WTC11 (cell line): ENCODE results near the gene L1CAM. TPM values are rescaled to one million over a fixed set of nuclear protein-coding genes. Genes with fewer than 3 reads are reported as not detected.

Experiments used
- ATAC-seq: fragments of 200-7000 bp; cut with Tn5 transposase; 2 replicates; pipeline ENCODE4 v1.10.0; 2021; ENCODE audit warnings: mild to moderate bottlenecking, moderate library complexity
- CTCF ChIA-PET: fragments of 300-600 bp; sonication (Branson Sonifier 250); formaldehyde crosslinking; loops from one replicate; lab custom pipeline; 2021; ENCODE audit warnings: antibody characterized with exemption; lab: Charles Lee
- POLR2A ChIA-PET: fragments of 350-600 bp; sonication (Branson Sonifier 250); formaldehyde crosslinking; loops from one replicate; lab custom pipeline; 2021; ENCODE audit warnings: antibody characterized with exemption; lab: Charles Lee
- DNase-seq: peaks from one replicate; pipeline ENCODE4 v3.0.0; 2021; ENCODE audit warnings: low spot score
- H3K27ac Mint-ChIP-seq: 2 replicates; pipeline ENCODE4 v1.8.0; 2021; ENCODE audit warnings: mixed read lengths
- H3K27me3 Mint-ChIP-seq: 2 replicates; pipeline ENCODE4 v1.8.0; 2021; ENCODE audit warnings: low read depth, mild to moderate bottlenecking, moderate library complexity, mixed read lengths
- H3K36me3 Mint-ChIP-seq: 2 replicates; pipeline ENCODE4 v1.8.0; 2021; ENCODE audit warnings: mixed read lengths
- H3K4me1 Mint-ChIP-seq: 2 replicates; pipeline ENCODE4 v1.8.0; 2022; ENCODE audit warnings: mixed read lengths
- H3K4me3 Mint-ChIP-seq: 2 replicates; pipeline ENCODE4 v1.8.0; 2021; ENCODE audit warnings: mild to moderate bottlenecking, moderate library complexity, mixed read lengths
- H3K9me3 Mint-ChIP-seq: 2 replicates; pipeline ENCODE4 v1.8.0; 2021; ENCODE audit warnings: mixed read lengths
- AR ChIP-seq: fragments of 250-450 bp; sonication (Bioruptor Pico); IDR thresholded peaks from 2 replicates; pipeline ENCODE4 v1.9.0; 2021; ENCODE audit warnings: mild to moderate bottlenecking
- ATF1 ChIP-seq: sonication (generic); formaldehyde crosslinking; IDR thresholded peaks from 2 replicates; pipeline ENCODE4 v1.8.1; 2023; ENCODE audit warnings: mild to moderate bottlenecking, moderate library complexity, missing genetic modification reagents
- ATF2 ChIP-seq: sonication (generic); formaldehyde crosslinking; IDR thresholded peaks from 2 replicates; pipeline ENCODE4 v1.8.1; 2022; ENCODE audit warnings: low read depth, missing genetic modification reagents, borderline replicate concordance
- CREM ChIP-seq: sonication (generic); formaldehyde crosslinking; IDR thresholded peaks from 2 replicates; pipeline ENCODE4 v1.8.1; 2022; ENCODE audit warnings: mild to moderate bottlenecking, missing genetic modification reagents, moderate library complexity
- ETV6 ChIP-seq: sonication (generic); formaldehyde crosslinking; IDR thresholded peaks from 2 replicates; pipeline ENCODE4 v1.8.1; 2022; ENCODE audit warnings: mild to moderate bottlenecking, missing genetic modification reagents
- GTF2I ChIP-seq: fragments of 250-450 bp; sonication (Bioruptor Pico); conservative IDR thresholded peaks from 2 replicates; pipeline ENCODE4 v1.4.0; 2021; ENCODE audit warnings: mild to moderate bottlenecking
- IRF2 ChIP-seq: sonication (generic); formaldehyde crosslinking; IDR thresholded peaks from 2 replicates; pipeline ENCODE4 v1.8.0; 2022; ENCODE audit warnings: low read depth, missing genetic modification reagents, borderline replicate concordance
- JUN ChIP-seq: sonication (generic); formaldehyde crosslinking; IDR thresholded peaks from 2 replicates; pipeline ENCODE4 v1.8.0; 2023; ENCODE audit warnings: mild to moderate bottlenecking, missing genetic modification reagents
- MXD4 ChIP-seq: fragments of 250-450 bp; sonication (Bioruptor Pico); IDR thresholded peaks from 2 replicates; pipeline ENCODE4 v1.8.0; 2021; ENCODE audit warnings: mild to moderate bottlenecking, moderate library complexity, borderline replicate concordance
- NFE2L1 ChIP-seq: sonication (generic); formaldehyde crosslinking; IDR thresholded peaks from 2 replicates; pipeline ENCODE4 v1.8.1; 2023; ENCODE audit warnings: missing genetic modification reagents
- NFYB ChIP-seq: sonication (generic); formaldehyde crosslinking; conservative IDR thresholded peaks from 2 replicates; pipeline ENCODE4 v1.8.0; 2022; ENCODE audit warnings: low read depth, missing genetic modification reagents
- NR1H2 ChIP-seq: sonication (generic); formaldehyde crosslinking; IDR thresholded peaks from 2 replicates; pipeline ENCODE4 v1.9.0; 2021; ENCODE audit warnings: mild to moderate bottlenecking, moderate library complexity, missing genetic modification reagents
- RORB ChIP-seq: fragments of 250-450 bp; sonication (Bioruptor Pico); IDR thresholded peaks from 2 replicates; pipeline ENCODE4 v1.9.0; 2021; ENCODE audit warnings: mild to moderate bottlenecking
- TEAD1 ChIP-seq: sonication (generic); formaldehyde crosslinking; IDR thresholded peaks from 2 replicates; pipeline ENCODE4 v1.8.0; 2022; ENCODE audit warnings: mild to moderate bottlenecking, missing genetic modification reagents
- TP53 ChIP-seq: sonication (generic); formaldehyde crosslinking; IDR thresholded peaks from 2 replicates; pipeline ENCODE4 v1.8.1; 2023; ENCODE audit warnings: mild to moderate bottlenecking, missing genetic modification reagents
- ZBTB43 ChIP-seq: sonication (generic); formaldehyde crosslinking; IDR thresholded peaks from 2 replicates; pipeline ENCODE4 v1.8.1; 2023; ENCODE audit warnings: mild to moderate bottlenecking, missing genetic modification reagents
- ZNF232 ChIP-seq: sonication (generic); formaldehyde crosslinking; IDR thresholded peaks from 2 replicates; pipeline ENCODE4 v1.8.0; 2022; ENCODE audit warnings: mild to moderate bottlenecking, missing genetic modification reagents
- ZNF263 ChIP-seq: sonication (generic); formaldehyde crosslinking; IDR thresholded peaks from 2 replicates; pipeline ENCODE4 v1.8.1; 2022; ENCODE audit warnings: low read depth, mild to moderate bottlenecking, moderate library complexity, missing genetic modification reagents
- total RNA-seq: library from RNA; stranded (reverse); gene quantifications from 3 replicates; pipeline ENCODE4 v1.2.3, GENCODE V29; 2021
- TF ChIP-seq, protein P1 (sequence below): sonication (generic); formaldehyde crosslinking; IDR thresholded peaks from 2 replicates; pipeline ENCODE4 v1.8.1; 2023; ENCODE audit warnings: mild to moderate bottlenecking, missing genetic modification reagents, moderate library complexity
- TF ChIP-seq, protein P2 (sequence below): sonication (generic); formaldehyde crosslinking; IDR thresholded peaks from 2 replicates; pipeline ENCODE4 v1.8.1; 2023; ENCODE audit warnings: mild to moderate bottlenecking, missing genetic modification reagents, moderate library complexity
- TF ChIP-seq, protein P3 (sequence below): fragments of 250-450 bp; sonication (Bioruptor Pico); IDR thresholded peaks from 2 replicates; pipeline ENCODE4 v1.8.0; 2021; ENCODE audit warnings: mild to moderate bottlenecking
- TF ChIP-seq, protein P4 (sequence below): sonication (generic); formaldehyde crosslinking; conservative IDR thresholded peaks from 2 replicates; pipeline ENCODE4 v1.8.1; 2022; ENCODE audit warnings: mild to moderate bottlenecking, missing genetic modification reagents
- TF ChIP-seq, protein P5 (sequence below): sonication (generic); formaldehyde crosslinking; IDR thresholded peaks from 2 replicates; pipeline ENCODE4 v1.8.0; 2022; ENCODE audit warnings: mild to moderate bottlenecking, missing genetic modification reagents
- TF ChIP-seq, protein P6 (sequence below): sonication (generic); formaldehyde crosslinking; IDR thresholded peaks from 2 replicates; pipeline ENCODE4 v1.8.0; 2022; ENCODE audit warnings: mild to moderate bottlenecking, missing genetic modification reagents
- TF ChIP-seq, protein P7 (sequence below): fragments of 200-600 bp; IDR thresholded peaks from 2 replicates; pipeline ENCODE4 v1.8.0; 2022; ENCODE audit warnings: antibody characterized with exemption

Gene L1CAM
- total RNA-seq, 1 experiment from 2014 or later: 40.2 TPM

DNA sequence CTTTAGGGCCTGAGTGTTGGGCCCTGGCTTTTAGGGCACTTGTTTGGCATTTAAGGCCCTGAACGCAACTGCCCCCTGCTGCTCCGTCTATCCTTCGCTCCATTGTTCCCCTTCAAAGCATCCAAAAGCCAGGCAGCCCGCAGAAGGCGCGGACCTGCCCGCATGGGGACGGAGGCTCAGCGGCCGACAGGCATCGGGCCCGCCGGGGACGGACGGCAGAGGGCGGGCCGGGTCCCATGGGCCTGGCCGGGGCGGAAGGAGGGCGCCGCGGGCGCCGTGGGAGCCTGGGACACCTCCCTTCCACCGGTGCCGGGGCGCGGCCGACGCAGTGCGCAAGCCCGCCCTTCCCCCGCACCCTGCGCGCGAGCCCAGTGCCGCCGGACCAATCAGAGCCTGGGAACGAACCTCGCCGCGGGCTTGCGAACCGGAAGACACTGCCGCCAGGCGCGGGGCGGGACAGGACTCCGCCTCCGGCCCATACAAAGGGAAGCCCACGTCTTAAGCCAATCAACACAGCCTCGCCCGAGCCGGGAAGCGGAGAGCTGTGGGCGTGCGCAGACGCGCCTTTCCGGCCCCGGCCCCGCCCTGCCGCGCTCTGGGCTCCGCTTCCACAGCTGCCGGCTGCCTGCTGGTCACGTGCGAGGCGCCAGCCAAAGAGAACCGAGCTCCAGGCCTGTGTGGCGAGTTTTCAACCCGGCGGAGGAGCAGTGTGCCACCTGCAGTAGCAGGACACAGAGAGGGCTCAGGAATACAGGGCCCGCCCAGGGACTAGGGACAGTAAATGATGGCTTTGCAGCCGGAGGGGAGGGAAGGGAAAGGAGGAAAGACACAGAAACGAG lies 42.2 kb upstream of the L1CAM start:
- CTCF ChIA-PET: interaction anchor here (0.6 to 6.9 kb wide), 11 partner anchors 12 to 309 kb away, joined by 3 to 116 read pairs (median 5); partner anchors contain the start of gene RENBP
- DNase-seq: peak; percentile 91
- Mint-ChIP-seq H3K27ac (peak overlapping the region; percentile 98), H3K36me3 (peaks cover 6% of the 10 kb centered on the region), H3K9me3 (no peaks in the 10 kb centered on the region), H3K4me1 (peaks cover 25% of the 10 kb centered on the region), H3K27me3 (no peaks in the 10 kb centered on the region), H3K4me3 (peak overlapping the region; percentile 79)
- ATAC-seq: peak; percentile 89
- POLR2A ChIA-PET: interaction anchor here (0.6 to 2.0 kb wide), 12 partner anchors 13 to 443 kb away, joined by 3 to 8 read pairs (median 4); partner anchors contain the start of genes HCFC1, L1CAM and RENBP
- TF ChIP-seq IRF2 (CRISPR knock-in tag): no peak
- no peak for TF ChIP-seq NFE2L1
- TF ChIP-seq JUN (CRISPR knock-in tag): no peak
- TF ChIP-seq, protein P1, sequence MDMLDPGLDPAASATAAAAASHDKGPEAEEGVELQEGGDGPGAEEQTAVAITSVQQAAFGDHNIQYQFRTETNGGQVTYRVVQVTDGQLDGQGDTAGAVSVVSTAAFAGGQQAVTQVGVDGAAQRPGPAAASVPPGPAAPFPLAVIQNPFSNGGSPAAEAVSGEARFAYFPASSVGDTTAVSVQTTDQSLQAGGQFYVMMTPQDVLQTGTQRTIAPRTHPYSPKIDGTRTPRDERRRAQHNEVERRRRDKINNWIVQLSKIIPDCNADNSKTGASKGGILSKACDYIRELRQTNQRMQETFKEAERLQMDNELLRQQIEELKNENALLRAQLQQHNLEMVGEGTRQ: peak; percentile 94
- TF ChIP-seq, protein P2, sequence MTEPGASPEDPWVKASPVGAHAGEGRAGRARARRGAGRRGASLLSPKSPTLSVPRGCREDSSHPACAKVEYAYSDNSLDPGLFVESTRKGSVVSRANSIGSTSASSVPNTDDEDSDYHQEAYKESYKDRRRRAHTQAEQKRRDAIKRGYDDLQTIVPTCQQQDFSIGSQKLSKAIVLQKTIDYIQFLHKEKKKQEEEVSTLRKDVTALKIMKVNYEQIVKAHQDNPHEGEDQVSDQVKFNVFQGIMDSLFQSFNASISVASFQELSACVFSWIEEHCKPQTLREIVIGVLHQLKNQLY (CRISPR knock-in tag): no peak
- TF ChIP-seq, protein P3, sequence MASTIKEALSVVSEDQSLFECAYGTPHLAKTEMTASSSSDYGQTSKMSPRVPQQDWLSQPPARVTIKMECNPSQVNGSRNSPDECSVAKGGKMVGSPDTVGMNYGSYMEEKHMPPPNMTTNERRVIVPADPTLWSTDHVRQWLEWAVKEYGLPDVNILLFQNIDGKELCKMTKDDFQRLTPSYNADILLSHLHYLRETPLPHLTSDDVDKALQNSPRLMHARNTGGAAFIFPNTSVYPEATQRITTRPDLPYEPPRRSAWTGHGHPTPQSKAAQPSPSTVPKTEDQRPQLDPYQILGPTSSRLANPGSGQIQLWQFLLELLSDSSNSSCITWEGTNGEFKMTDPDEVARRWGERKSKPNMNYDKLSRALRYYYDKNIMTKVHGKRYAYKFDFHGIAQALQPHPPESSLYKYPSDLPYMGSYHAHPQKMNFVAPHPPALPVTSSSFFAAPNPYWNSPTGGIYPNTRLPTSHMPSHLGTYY (CRISPR knock-in tag): no peak
- no peak for TF ChIP-seq ATF2 (CRISPR knock-in tag)
- no peak for TF ChIP-seq RORB (CRISPR knock-in tag)
- TF ChIP-seq, protein P4, sequence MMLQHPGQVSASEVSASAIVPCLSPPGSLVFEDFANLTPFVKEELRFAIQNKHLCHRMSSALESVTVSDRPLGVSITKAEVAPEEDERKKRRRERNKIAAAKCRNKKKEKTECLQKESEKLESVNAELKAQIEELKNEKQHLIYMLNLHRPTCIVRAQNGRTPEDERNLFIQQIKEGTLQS: no peak
- TF ChIP-seq ATF1: no peak
- TF ChIP-seq CREM (CRISPR knock-in tag): 0 out of 2 replicates have a peak, but pooled peaks have one; percentile 20
- no peak for TF ChIP-seq MXD4 (CRISPR knock-in tag)
- no peak for TF ChIP-seq TP53 (CRISPR knock-in tag)
- TF ChIP-seq, protein P5, sequence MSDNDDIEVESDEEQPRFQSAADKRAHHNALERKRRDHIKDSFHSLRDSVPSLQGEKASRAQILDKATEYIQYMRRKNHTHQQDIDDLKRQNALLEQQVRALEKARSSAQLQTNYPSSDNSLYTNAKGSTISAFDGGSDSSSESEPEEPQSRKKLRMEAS (CRISPR knock-in tag): 0 out of 2 replicates have a peak, but pooled peaks have one; percentile 59
- peak; percentile 35; the same call in 1 of the 2 replicates for TF ChIP-seq NFYB (CRISPR knock-in tag)
- TF ChIP-seq TEAD1 (CRISPR knock-in tag): 0 out of 2 replicates have a peak, but pooled peaks have one; percentile 21
- no peak for TF ChIP-seq GTF2I (CRISPR knock-in tag)
- no peak for TF ChIP-seq ZNF232
- 0 out of 2 replicates have a peak, but pooled peaks have one; percentile 28 for TF ChIP-seq ETV6
- TF ChIP-seq, protein P6, sequence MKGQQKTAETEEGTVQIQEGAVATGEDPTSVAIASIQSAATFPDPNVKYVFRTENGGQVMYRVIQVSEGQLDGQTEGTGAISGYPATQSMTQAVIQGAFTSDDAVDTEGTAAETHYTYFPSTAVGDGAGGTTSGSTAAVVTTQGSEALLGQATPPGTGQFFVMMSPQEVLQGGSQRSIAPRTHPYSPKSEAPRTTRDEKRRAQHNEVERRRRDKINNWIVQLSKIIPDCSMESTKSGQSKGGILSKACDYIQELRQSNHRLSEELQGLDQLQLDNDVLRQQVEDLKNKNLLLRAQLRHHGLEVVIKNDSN (CRISPR knock-in tag): peak; percentile 94
- TF ChIP-seq, protein P7, sequence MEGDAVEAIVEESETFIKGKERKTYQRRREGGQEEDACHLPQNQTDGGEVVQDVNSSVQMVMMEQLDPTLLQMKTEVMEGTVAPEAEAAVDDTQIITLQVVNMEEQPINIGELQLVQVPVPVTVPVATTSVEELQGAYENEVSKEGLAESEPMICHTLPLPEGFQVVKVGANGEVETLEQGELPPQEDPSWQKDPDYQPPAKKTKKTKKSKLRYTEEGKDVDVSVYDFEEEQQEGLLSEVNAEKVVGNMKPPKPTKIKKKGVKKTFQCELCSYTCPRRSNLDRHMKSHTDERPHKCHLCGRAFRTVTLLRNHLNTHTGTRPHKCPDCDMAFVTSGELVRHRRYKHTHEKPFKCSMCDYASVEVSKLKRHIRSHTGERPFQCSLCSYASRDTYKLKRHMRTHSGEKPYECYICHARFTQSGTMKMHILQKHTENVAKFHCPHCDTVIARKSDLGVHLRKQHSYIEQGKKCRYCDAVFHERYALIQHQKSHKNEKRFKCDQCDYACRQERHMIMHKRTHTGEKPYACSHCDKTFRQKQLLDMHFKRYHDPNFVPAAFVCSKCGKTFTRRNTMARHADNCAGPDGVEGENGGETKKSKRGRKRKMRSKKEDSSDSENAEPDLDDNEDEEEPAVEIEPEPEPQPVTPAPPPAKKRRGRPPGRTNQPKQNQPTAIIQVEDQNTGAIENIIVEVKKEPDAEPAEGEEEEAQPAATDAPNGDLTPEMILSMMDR: no peak
- TF ChIP-seq AR: no peak
- no peak for TF ChIP-seq NR1H2
- TF ChIP-seq ZNF263 (CRISPR knock-in tag): no peak
- no peak for TF ChIP-seq ZBTB43
